HG03342 (cell line): ENCODE measurements around the gene PTOV1.

ENCODE experiments used
- ATAC-seq: cut with Tn5 transposase; IDR thresholded peaks from one replicate; pipeline ENCODE4 v1.9.1; 2021; ENCODE audit warnings: mild to moderate bottlenecking, moderate library complexity; ENCODE audit not compliant: unreplicated experiment

PTOV1 gene

GRCh38 chr19:49850487-49851342 lies at the start of gene PTOV1:
TSS of gene PTOV1 (plus strand) at chr19:49851159.
- ATAC-seq: peak; percentile 61

DNA sequence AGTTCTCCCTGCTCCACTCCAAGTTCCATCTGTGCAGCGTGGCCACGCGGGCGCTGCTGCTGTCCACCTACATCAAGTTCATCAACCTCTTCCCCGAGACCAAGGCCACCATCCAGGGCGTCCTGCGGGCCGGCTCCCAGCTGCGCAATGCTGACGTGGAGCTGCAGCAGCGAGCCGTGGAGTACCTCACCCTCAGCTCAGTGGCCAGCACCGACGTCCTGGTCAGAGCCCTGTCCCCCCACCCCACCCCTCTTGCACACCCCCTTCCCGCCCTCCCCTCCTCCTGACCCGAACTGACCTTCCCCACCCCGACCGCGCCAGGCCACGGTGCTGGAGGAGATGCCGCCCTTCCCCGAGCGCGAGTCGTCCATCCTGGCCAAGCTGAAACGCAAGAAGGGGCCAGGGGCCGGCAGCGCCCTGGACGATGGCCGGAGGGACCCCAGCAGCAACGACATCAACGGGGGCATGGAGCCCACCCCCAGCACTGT lies 49.5 kb upstream of the PTOV1 start:
- ATAC-seq: no peak

DNA sequence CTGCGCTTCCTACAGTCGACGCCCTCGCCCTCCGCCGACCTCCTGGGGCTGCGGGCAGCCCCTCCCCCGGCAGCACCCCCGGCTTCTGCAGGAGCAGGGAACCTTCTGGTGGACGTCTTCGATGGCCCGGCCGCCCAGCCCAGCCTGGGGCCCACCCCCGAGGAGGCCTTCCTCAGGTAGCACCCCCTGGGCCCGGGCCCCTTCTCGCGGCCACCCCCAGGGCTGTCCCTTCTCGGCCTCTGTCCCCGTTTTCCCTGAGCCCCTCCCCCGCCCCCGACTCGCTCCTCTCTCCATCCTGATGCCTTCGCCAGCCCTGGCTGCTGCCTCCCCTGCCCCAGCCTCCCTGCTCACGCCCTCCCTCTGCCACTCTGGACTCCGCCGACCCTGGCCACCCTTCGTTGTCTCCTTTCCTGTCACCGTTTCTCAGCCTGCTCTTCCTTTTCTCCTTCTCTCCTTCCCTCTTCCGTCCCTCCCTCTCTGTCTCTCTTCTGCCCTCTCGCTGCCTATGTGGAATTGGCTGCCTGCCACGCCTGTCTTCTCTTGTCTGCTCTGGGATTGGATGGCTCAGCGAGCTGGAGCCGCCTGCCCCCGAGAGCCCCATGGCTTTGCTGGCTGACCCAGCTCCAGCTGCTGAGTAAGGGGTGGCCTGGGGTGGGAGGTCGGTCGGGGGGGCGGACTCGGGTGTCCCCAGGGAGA lies 48.8 kb upstream of the PTOV1 start:
- ATAC-seq: no peak

GRCh38 chr19:49802836-49803528 lies 48.0 kb upstream of the PTOV1 start:
- ATAC-seq: no peak

- no peak for ATAC-seq
These were observed 47.5 kb upstream of the PTOV1 start for GRCh38 chr19:49803529-49803856.

- no peak for ATAC-seq
These were observed 44.9 kb upstream of the PTOV1 start for GRCh38 chr19:49805822-49806619.

- ATAC-seq: no peak
These were observed 44.4 kb upstream of the PTOV1 start for GRCh38 chr19:49806620-49806959.

DNA sequence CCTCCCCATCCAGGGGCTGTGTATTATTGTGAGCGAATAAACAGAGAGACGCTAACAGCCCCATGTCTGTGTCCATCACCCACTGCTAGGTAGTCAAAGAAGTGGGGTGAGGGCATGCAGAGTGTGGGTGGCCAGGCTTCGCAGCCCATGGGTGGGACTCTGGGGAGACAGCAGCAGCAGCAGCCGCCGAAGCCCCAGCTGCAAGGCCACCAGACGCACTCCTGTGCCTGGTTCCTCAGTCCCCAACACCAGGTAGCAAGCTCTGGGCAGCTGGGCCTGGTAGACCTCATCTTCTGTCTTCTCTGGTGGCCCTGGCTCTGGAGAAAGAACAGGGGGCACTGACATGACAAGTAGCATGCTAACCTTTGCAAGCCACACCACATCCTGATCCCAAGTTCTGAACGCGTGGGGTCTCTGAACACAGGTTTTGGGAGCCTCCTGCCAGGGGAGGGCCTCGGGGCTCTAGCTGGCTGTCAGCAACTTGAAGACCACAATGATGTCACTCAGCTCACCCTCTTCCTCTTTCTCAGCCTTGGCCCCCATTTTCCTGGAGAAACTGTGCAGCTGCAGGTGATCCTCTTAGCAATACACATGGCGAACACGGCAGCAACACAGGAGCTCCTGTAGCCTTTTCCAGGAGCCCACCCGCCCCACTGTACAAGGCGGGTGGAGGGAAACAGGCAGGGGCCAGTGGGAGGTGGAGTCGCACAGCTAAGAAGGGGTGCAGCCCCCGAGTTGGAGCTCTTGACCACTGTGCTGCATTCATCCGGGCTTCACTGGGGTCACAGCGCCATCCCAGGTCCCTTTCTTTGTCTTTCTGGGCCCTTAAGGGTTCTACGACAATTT lies 43.7 kb upstream of the PTOV1 start:
- no peak for ATAC-seq

GRCh38 chr19:49807904-49808675 lies 42.9 kb upstream of the PTOV1 start:
- ATAC-seq: no peak

DNA sequence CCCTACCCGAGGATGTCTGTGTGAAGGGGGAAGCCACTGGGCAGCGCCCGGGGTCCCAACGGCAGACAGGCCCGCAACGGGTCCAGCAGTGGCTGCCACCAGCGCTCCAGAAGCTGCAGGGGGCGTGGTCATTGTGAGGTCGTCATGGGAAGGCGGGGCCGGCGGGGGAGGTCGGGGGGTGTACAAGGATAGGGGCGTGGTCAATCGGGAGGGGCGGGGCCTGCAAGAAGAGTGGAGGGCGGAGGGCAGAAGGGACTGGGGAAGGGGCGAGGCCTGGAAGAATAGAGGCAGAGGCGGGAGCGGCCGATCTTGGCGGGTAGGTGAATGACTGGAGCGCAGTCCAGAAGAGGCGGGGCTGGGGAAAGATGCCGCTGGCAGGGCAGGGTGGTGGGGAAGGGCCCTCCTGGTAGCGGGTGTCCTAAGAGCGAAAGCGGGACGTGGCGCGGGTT lies 42.2 kb upstream of the PTOV1 start:
- ATAC-seq: no peak

GRCh38 chr19:49809160-49809940 lies 41.6 kb upstream of the PTOV1 start:
- no peak for ATAC-seq

DNA sequence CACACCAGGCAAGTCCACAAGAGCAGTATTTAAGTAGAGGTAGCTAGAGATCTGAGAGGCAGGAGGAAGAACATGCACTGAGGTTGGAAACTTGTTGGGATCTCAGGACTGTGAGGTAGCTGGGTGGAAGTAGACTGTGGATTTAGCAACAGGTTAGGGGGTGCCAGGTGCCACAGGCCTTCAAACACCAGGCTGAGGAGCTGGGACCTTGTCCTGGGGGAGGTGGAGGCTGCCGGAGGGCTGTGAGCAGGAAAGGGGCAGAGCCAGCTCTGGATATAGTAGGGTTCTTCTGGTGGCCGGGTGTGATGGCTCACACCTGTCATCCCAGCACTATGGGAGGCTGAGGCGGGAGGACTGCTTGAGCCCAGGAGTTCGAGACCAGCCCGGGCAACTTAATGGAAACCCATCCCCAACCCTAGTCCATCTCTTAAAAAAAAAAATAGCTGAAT lies 41.0 kb upstream of the PTOV1 start:
- ATAC-seq: no peak

- ATAC-seq: no peak
These were observed 39.6 kb upstream of the PTOV1 start for GRCh38 chr19:49811328-49811727.

GRCh38 chr19:49812452-49812996 lies 38.4 kb upstream of the PTOV1 start:
- no peak for ATAC-seq

DNA sequence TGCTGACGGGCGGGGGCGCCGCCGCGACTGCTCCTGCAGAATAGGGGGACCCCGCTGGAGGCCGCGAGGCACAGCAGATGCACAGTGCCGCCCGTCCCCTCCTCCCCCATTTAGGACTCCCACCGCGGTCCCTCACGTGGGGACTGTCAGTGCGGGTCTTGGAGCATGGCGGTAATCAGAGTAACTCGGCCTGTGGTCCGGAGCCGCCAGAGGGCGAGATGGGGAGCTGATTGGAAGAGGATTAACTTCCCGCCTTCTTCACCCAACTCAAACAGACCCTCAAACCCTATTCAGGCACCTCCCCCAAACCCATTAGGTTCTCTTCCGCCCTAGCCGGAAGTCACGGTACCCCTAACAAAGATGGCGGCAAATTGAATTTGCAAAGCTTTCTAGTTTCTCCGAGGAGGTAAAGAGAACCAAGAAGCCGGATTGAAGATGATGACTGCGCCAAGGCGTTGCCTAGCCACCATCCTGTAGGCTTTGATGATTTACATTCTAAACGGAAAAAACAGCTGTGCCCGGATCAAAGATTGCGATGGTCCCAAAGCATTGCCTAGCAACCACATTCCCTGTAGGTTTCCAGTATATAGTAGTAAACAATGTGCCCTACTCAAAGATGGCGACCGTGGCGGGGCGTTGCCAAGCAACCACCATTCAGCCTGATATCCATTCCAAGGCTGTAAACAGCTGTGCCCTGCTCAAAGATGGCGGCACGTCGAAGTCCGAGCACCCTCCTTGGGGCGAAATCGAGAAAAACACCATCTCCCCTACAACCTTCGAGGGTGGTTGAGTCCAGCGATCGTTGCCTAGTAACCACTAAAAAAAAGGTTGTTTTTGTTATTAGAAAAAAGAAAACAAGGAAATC lies 37.7 kb upstream of the PTOV1 start, which contains the start of gene FUZ:
TSS of gene FUZ (minus strand) at position 296 of the 865 bp plus-strand sequence. CDS start at position 110, 186 bp downstream.
- ATAC-seq: peak; percentile 45

DNA sequence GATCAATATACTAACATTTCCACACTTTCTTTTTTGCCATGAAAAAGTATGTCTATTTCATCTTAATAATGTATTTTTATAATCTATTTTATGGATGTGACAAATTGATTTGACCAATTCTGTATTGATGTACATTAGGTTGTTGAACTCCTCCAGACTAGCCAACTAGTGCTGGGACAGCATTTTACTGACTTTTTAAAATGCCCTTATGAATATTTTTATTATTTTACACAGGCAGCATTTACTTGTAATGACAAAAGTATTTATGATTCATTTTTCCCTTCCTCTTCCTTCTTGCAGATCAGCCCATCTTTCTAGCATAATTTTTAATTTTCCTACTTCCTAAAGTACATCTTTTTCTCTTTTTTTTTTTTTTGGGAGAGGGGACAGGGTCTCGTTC lies 36.9 kb upstream of the PTOV1 start:
- no peak for ATAC-seq

DNA sequence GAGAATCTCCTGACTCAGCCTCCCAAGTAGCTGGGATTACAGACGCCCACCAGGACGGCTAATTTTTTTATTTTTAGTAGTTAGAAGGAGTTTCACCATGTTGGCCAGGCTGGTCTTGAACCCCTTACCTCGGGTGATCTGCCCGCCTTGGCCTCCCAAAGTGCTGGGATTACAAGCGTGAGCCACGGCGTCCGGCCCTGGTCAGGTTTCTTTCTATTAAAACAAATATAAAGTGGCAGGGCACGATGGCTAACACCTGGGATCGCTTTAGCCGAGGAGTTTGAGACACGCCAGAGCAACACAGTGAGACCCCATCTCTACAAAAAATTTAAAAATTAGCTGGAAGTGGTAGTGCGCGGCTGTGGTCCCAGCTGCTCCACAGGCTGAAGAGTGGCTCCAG lies 34.4 kb upstream of the PTOV1 start:
- no peak for ATAC-seq
